GF-D8 (cell line): ENCODE results near the gene AKAP8.
"Not testable (repeated sequence)": the region's sequence is repeated elsewhere in the genome, so short reads cannot be mapped to it uniquely, and the experiment has no call there.

Experiments used
- DNase-seq: peaks from one replicate; lab custom pipeline; 2025; lab: John Stamatoyannopoulos, UW

Gene AKAP8

DNA sequence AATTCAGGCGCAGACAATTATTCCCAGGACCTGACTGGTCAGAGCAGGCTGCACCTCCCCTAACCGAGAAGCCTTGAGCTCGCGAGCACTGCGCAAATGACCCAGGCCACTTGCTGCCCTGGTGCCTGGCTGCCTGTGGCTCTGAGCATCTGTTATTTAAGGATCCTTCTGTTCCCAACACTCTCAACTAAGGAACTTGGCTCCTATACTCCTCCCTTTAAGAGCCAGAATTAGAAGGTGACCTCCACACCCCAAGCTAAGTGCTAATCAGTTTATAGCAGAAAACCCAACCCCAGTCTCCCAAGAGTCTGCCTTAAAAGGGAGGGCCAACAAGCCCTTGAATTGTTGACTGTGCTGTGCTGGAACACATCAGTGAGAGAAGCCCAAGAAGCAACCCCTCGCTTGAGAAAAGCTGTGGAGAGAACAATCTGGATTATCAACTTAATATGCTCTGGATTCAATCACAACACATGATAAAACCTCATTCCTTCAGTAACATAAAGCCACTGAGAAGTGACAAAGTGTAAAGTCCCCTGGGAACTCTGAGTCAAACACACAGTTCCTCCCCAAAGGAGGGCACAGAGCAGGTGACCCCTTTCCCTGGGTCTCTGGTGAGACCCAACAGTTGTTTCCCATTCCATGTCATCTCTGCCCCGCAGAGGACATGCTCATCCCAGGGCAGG is 24.7 kb upstream of the AKAP8 start:
- DNase-seq = no peak

- no peak for DNase-seq
These were observed 23.6 kb upstream of the AKAP8 start for GRCh38 chr19:15403151-15403531.

DNA sequence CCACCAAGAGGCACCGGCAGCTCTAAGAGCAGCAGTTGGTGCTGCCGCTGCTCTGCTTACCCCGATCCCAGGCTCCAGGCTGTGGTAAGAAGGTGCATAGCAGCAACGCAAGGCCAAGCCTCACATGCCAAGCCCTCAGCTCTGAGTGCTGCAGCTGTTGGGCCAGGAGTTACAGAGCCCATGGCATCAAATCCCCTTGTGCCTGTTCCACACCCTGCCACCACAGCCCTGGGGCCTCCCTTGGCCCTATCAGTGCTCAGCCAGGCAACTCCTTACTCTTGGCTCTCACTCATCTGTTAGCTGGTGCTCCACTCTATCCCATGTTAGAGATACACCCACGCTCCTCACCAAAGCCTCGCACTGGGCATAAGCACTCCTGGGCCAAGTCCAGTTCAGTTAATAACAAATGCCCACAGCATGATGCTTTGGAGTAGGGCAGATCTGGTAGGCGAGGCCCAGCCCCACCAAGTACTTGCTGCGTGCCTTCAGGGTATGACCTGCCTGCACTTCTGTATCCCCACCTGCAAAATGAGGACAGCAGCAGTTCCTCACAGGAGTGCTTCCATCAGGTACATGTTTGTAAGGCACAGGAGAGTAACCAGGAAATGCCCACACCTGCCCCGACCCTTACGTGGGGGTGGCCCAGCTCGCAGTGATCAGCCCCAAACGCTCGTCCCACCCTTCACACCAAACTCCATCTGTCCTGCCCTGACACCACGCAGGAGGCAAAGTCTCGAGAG is 23.0 kb upstream of the AKAP8 start:
- DNase-seq = no peak

GRCh38 chr19:15401397-15401710 is 21.8 kb upstream of the AKAP8 start:
- DNase-seq = no peak

GRCh38 chr19:15400521-15401396 is 21.2 kb upstream of the AKAP8 start:
- DNase-seq = no peak

DNA sequence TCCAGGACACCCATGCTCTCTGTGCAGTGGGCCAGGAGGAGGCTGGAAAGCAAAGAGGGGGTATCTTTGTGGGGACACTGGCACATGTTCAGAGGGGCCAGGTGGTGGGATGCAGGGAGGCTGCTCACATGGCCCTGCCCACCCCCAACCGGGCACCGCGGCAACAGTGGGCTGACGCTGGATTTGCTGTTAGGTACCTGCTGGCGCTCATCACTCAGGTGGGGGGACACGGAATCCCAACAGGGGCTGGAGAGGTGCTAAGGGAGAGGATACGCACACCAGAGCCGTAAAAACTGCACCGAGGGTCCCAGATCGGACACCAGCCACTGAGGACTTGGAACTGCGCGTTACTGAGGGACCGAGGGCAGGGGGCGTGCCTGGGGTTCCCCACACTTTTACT is 20.0 kb upstream of the AKAP8 start:
- DNase-seq = no peak

DNA sequence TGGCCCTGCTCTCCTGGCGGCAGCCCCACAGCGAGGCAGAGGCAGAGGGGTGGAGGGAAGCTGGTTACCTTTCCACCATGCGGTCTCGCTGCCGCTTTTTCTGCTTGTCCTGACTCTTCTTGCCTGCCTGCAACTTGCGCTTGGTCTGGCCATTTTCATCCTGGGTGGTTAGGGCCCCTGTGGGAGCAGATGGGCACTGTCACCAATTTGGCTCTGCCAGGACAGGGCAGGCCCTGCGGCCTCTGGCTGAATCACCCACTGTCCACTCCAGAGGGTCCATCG is 19.6 kb upstream of the AKAP8 start:
- DNase-seq = no peak

DNA sequence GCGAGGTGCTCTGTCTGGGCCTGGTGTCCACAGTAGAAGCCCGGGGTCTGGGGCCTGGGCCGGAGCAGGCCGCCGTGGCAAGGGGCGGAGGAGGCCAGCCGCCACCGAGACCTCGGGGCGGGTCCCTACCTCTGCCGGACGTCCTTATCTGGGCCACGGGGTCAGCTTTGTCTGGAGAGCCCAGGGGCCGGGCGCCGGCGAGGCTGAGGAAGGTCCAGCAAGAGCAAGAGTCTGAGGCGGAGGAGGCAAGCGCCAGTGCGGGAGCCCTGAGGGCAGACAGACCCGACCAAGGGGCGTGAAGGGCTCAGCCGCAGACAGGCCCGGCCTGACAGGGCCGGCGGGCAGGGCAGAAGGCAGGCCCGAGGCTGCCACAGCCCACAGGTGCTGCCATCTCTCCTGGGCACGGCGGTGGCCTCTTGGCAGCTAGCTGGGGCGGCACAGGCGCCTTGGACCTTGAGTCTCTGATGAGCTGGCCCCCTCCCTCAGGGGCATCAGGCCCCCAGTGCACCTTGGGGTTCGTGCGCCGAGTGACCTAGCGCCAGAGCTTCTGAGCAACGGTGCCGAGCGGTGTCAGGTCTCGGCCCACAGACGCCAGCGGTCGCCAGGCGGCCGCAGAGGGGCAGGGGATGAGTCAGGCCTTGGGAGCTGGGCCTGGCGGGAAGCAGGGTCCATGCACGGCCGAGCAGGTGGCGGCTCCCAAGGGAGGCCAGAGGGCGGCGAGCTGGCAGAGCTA is 19.1 kb upstream of the AKAP8 start:
- no peak for DNase-seq

DNA sequence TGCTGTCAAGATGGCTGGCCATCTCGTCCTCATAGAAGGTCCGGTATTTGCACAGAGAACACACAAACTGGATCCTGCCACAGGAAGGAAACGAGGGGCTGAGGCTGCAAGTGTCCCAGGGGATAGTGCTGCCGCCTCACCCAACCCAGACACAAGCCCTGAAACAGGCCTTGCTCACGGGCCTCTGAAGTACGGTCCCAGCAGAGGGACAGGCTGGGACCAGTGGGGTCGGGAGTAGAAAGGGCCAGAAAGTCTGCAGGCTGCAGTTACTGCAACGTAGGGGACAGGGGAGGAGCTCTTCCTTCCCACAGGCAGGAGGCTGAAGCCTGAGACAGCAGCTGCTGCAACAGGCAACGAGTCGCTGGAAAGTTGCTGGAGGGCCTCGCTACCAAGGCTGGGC is 18.2 kb upstream of the AKAP8 start:
- DNase-seq = no peak

DNA sequence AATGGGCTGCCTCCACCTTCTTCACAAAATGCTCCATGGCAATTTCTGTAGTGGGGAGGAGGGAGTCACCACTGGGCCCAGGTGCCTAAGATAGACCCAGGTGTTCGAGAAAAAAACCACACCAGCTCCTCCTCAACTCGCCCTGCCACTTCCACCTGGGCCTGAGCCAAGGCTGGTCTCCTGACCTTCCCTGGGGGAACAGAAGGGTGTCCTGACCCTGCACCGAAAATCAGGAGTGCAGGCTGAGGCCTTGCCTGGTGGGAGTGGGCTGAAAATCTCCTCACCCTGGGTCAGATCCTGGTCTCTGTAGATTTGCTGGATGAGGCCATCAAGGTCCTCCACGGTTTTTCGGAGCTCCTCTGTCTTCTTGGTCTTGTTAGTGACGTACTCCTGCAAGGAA is 17.6 kb upstream of the AKAP8 start:
- no peak for DNase-seq

GRCh38 chr19:15396436-15396835 is 16.8 kb upstream of the AKAP8 start:
- no peak for DNase-seq

DNA sequence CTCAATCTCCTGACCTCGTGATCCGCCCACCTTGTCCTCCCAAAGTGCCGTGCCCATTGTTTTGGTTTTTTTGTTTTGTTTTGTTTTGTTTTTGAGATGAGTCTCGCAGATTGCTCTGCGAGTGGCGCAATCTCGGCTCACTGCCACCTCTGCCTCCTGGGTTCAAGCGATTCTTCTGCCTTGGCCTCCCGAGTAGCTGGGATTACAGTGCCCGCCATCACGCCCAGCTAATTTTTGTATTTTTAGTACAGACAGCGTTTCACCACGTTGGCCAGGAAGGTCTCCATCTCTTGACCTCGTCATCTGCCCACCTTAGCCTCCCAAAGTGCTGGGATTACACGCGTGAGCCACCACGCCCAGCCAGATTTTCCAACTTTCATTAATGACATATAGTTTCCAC is 15.7 kb upstream of the AKAP8 start:
- not testable (repeated sequence) for DNase-seq

DNA sequence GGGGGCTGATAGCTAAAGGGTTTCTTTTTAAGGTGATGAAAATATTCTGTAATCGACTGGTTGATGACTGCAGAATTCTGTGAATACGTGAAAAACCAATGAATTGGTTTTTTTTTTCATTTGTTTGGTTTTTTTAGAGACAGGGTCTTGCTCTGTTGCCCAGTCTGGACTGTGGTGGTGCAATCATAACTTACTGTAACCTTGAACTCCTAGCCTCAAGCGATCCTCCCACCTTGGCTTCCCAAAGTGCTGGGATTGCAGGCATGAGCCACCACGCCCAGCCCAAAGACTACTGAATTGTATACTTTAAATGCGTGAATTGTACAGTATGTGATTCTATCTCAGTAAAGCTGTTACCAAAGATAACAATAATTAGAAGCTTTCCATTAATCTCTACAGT is 14.8 kb upstream of the AKAP8 start:
- DNase-seq = no peak

GRCh38 chr19:15393963-15394362 is 14.4 kb upstream of the AKAP8 start:
- no peak for DNase-seq

DNA sequence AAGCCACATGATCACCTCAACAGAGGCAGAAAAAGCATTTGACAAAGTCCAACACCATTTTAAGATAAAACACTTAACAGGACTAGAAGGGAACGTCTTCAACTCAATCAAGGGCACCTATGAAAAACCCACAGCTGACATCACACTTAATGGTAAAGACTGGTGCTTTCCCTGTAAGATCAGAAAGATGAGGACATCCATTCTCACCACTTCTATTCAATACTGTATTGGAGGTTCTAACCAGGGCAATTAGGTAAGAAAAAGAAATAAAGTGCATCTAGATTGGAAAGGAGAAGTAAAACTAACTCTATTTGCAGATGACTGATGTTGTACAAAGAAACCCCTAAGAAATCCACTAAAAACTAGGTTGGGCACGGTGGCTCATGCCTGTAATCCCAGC is 11.2 kb upstream of the AKAP8 start:
- DNase-seq = no peak

DNA sequence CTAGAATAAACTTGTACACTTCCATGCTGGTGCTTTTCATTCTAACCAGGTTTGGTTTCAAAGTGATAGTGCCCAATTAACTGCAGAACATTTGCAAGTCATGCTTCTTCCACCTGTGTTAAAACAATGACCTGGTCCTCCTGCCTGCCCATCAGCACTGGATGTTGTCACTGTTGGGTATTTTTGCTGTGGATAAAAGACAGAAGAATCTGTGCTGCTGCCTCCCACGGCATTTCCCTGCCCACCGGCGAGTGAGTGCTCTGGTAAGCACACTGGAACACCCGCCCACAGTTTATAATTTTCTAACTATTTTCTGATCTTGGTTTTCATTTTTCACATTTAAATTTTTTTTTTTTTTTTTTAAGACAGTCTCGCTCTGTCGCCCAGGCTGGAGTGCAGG is 2.3 kb upstream of the AKAP8 start:
- no peak for DNase-seq

DNA sequence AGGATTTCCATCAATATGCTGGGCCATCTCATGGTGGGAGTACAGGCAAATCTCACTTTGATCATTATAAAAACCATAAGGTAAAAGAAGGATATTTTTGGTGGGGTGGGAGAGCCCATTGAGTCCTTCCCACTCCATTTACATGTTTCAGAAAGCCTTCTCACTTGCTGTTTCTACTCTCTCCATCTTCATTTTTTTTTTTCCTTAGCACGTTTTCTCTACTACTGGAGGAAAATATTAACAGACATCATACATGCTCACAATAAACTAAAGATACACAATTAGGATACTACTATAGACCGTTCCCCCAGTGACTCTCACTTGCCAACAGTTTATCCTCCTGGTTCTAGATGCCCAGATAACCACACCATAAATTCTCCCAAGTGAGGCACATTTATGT is 1.8 kb upstream of the AKAP8 start:
- no peak for DNase-seq

DNA sequence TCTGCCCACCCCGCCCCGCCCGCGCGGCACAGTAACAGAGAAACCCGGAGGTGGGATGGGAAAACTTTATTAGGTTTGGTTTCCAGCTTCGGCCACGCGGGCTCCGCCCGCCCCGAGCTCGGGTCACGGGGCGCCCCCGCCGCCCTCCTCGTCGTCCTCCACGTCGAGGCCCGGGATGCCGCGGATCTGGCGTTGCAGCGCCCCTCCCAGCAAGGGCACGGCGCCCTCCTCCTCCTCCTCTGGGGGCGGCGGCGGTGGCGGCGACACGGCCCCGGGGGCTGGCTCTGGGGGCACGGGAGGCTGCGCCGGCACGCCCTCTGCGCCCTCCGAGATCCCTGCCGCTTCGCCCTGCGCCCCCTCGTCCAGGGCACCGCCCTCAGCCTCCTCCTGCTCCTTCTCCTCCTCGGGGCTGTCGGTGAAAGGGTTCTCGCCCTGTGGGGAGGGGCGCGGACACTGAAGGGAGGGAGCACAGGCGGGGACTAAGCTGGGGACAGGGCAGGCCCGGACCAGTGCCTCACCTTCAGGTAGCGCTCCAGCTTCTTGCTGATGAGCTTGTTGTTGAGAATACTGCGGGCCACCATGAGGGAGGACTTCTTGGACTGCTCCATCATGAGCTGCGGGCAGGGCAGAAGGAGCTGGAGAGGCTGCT is 536 bp upstream of the AKAP8 start:
- no peak for DNase-seq

- DNase-seq = no peak
These were observed 979 bp downstream of the AKAP8 start for GRCh38 chr19:15378534-15379082.

DNA sequence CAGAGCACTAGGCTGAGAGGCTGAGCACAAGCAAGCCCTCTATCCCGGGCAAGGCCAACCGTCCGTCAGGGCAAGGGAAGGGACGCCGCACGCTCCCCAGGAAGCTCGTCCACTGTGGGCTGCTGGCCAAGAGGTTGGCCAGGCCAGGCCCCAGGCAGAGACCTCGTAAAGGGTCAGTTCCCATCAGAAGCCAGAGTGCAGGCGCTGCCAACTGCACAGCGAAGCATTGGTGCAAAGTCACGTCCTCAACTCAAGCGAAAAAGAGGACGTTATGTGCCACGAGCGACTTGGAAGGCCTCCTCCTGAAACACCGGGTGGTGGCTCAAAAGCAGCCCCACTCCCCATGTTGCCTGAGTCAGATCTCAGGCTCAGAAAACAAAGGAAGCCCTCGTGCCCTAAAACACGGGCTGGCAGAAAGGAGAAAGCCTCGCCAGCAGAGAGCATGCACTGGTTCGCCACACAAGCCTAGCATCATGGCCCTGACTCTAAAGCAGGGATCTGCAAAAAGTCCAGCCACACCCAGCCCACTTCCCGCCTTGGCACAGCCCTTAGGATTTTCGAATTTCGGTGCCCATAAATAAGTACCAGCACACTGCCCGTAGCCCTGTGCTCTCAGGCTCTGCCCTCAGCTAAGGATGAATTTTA is 4.7 kb downstream of the AKAP8 start:
- DNase-seq = no peak

DNA sequence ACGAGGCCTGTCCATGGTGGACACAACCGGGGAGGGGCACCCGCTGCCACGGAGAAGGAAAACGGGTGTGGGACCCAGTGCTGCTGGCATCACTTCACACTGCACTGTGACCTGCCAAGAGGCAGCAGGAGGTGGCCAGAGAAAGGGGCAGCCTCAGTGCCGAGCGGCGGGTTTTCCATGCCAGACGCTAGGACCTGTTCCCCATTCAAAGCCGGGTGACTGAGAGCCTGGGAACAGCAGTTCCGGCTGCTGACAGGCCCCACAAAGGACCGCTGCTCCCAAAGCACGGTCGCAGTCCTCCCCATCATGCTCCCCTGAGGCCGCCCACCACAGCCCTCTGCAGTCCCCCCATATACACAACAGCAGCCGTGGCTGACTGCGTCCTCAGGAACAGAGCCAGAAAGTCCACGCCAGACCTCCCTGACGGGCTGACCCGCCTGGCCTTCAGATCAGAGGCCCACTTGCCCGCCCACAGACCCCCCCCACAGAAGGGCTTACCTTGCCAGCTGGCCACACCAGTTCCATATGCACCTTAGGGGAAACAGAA is 5.4 kb downstream of the AKAP8 start:
- no peak for DNase-seq
